Gastrocnemius medialis (tissue), 4 donors: Measurements from ENCODE around the gene KCTD16.

Source experiments
- CTCF ChIP-seq, 5 experiments: fragments of 450-650 bp in 3 of 5; fragments of 200-600 bp in 2 of 5; sonication (generic) in 2 of 5; IDR thresholded peaks in 4 of 5; conservative IDR thresholded peaks in 1 of 5; 1 replicate in 4 of 5; 2 replicates in 1 of 5; pipeline ENCODE4 v1.5.1; 2016 to 2019; ENCODE audit warnings: antibody characterized with exemption in 5 of 5, mild to moderate bottlenecking in 3 of 5, moderate library complexity in 3 of 5
- POLR2A ChIP-seq, 2 donors: fragments of 450-650 bp; IDR thresholded peaks; one replicate each; pipeline ENCODE4 v1.6.1; 2017; ENCODE audit warnings: antibody characterized with exemption in 2 of 2, mild to moderate bottlenecking in 2 of 2, moderate library complexity in 2 of 2

GRCh38 chr5:144331361-144331760 is 160.7 kb downstream of the KCTD16 start:
- TF ChIP-seq POLR2A (IDR thresholded peaks at IDR 0.05) (no peak), CTCF (IDR thresholded peaks at IDR 0.05 in 4 of 5, conservative IDR thresholded peaks at IDR 0.05 in 1 of 5) (no peak)
